AG10803 (cell line): ENCODE measurements around the gene C1QTNF9B.
A peak's percentile ranks its signal among the peaks of the same experiment; 100 is the strongest.

Source experiments
- DNase-seq: peaks from one replicate; pipeline ENCODE4 v3.0.0; 2010; ENCODE audit warnings: low read depth
- H3K4me3 ChIP-seq: 2 replicates; pipeline ENCODE4 v1.5.1; 2011; ENCODE audit warnings: mild to moderate bottlenecking, low read length, control low read depth
- TF ChIP-seq, protein P1 (sequence below): conservative IDR thresholded peaks from 2 replicates; pipeline ENCODE4 v1.5.1; 2011; ENCODE audit warnings: mild to moderate bottlenecking, low read length, control low read depth, inconsistent platforms

C1QTNF9B gene

GRCh38 chr13:23851106-23851505 is 46.2 kb downstream of the C1QTNF9B start:
- no peak overlapping the region for H3K4me3 ChIP-seq
- no peak for DNase-seq
- TF ChIP-seq, protein P1, sequence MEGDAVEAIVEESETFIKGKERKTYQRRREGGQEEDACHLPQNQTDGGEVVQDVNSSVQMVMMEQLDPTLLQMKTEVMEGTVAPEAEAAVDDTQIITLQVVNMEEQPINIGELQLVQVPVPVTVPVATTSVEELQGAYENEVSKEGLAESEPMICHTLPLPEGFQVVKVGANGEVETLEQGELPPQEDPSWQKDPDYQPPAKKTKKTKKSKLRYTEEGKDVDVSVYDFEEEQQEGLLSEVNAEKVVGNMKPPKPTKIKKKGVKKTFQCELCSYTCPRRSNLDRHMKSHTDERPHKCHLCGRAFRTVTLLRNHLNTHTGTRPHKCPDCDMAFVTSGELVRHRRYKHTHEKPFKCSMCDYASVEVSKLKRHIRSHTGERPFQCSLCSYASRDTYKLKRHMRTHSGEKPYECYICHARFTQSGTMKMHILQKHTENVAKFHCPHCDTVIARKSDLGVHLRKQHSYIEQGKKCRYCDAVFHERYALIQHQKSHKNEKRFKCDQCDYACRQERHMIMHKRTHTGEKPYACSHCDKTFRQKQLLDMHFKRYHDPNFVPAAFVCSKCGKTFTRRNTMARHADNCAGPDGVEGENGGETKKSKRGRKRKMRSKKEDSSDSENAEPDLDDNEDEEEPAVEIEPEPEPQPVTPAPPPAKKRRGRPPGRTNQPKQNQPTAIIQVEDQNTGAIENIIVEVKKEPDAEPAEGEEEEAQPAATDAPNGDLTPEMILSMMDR = no peak

- TF ChIP-seq, protein P1 = no peak
- DNase-seq = no peak
- no peak overlapping the region for H3K4me3 ChIP-seq
Measured at GRCh38 chr13:23850134-23850533, 47.2 kb downstream of the C1QTNF9B start.

DNA sequence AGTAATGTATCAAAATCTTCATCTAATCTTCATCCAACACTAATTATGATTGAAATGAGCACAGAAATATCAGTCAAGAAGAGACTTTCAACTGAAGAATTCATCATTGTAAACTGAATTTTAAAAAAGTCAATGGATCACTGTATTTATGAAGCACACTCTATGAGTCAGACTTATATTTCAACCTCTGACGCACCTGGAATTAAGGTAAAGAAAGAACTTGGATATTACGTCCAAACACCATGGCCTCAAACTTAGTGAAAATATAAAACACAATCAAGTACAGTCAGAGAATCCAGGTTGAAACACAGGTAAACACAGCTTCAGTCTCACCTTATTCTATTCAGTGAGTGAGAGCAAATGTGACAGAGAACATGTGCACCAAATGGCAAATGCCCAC is 47.6 kb downstream of the C1QTNF9B start:
- no peak for DNase-seq
- TF ChIP-seq, protein P1 = no peak
- no peak overlapping the region for H3K4me3 ChIP-seq

DNA sequence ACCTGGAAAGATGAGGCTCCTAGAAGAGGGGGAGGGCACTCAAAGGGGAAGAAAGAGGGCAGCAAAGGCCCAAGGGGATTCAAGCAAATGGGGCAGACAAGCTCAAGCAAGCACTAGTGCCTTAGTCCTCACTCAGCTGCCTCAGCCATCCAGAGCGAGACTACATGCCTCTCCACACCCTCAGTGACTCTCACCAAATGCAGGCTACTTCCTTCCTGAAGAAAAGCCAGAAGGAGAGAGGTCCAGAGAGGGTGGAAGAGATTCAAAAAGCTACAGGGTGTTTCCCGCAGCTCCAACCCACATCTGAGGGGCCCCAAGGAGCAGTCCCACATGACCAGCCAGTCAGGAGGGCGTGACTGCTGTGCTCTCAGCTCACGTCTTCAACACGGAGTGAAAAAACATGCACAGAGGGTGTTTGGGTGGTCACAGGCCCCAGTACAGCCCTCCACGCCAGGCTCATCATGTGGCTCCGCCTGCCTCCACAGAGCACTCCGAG is 48.6 kb downstream of the C1QTNF9B start:
- DNase-seq = no peak
- TF ChIP-seq, protein P1 = no peak
- H3K4me3 ChIP-seq = no peak overlapping the region

- TF ChIP-seq, protein P1 = no peak
- H3K4me3 ChIP-seq = no peak overlapping the region
- DNase-seq = peak; percentile 61
Measured at GRCh38 chr13:23848019-23848418, 49.3 kb downstream of the C1QTNF9B start.

GRCh38 chr13:23847497-23847896 is 49.8 kb downstream of the C1QTNF9B start:
- H3K4me3 ChIP-seq = no peak overlapping the region
- TF ChIP-seq, protein P1 = no peak
- no peak for DNase-seq

GRCh38 chr13:23845105-23845725 is 52.1 kb downstream of the C1QTNF9B start:
- DNase-seq = no peak
- H3K4me3 ChIP-seq = no peak overlapping the region
- TF ChIP-seq, protein P1 = no peak
